Suprapubic skin (tissue), 3 donors: Measurements from ENCODE around the gene S100A10.

Source experiments
- EP300 ChIP-seq: sonication (generic); formaldehyde crosslinking; IDR thresholded peaks from one replicate; pipeline ENCODE4 v1.6.1; 2017; ENCODE audit warnings: antibody characterized with exemption
- TF ChIP-seq, protein P1 (sequence below), 2 donors: fragments of 200-600 bp in 1 of 2; fragments of 450-650 bp in 1 of 2; sonication (generic) in 1 of 2; IDR thresholded peaks; one replicate each; pipeline ENCODE4 v1.5.1; 2016 to 2019; ENCODE audit warnings: antibody characterized with exemption in 2 of 2, mild to moderate bottlenecking in 1 of 2, moderate library complexity in 1 of 2

DNA sequence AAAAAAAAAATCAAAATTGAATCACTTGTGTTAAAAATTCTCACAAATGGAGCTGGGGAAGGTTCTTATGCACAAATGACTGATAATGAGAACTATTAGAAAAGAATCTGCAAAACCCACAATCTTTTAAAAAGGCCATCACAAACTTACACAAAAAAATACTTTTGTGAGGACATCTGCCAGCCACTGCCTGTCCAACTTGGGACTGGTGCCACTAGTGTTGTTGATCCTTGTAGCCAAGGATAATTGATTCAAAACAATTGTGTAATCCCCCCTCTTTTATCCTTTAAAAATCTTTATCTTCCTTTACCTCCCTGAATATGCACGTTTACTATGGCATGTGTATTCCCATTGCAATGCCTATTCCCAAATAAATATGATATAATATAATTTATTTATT lies 45.2 kb downstream of the S100A10 start:
- TF ChIP-seq, protein P1, sequence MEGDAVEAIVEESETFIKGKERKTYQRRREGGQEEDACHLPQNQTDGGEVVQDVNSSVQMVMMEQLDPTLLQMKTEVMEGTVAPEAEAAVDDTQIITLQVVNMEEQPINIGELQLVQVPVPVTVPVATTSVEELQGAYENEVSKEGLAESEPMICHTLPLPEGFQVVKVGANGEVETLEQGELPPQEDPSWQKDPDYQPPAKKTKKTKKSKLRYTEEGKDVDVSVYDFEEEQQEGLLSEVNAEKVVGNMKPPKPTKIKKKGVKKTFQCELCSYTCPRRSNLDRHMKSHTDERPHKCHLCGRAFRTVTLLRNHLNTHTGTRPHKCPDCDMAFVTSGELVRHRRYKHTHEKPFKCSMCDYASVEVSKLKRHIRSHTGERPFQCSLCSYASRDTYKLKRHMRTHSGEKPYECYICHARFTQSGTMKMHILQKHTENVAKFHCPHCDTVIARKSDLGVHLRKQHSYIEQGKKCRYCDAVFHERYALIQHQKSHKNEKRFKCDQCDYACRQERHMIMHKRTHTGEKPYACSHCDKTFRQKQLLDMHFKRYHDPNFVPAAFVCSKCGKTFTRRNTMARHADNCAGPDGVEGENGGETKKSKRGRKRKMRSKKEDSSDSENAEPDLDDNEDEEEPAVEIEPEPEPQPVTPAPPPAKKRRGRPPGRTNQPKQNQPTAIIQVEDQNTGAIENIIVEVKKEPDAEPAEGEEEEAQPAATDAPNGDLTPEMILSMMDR (IDR thresholded peaks at IDR 0.05), result no peak
- no peak for TF ChIP-seq EP300
